GM23338 (cell line): Measurements from ENCODE around the gene ENTPD8. TPM values are rescaled to one million over a fixed set of nuclear protein-coding genes. Genes with fewer than 3 reads are reported as not detected.

ENCODE experiments used
- ATAC-seq: fragments of 200-7000 bp; cut with Tn5 transposase; 3 replicates; pipeline ENCODE4 v1.9.1; 2020
- DNase-seq: peaks from one replicate; pipeline ENCODE4 v3.0.0-alpha.2; 2015; ENCODE audit warnings: low spot score
- H2AFZ ChIP-seq: fragments of 200-600 bp; sonication (generic); 2 replicates; pipeline ENCODE4 v1.8.0; 2016; ENCODE audit warnings: antibody characterized with exemption, mild to moderate bottlenecking, moderate library complexity
- H3F3A ChIP-seq: fragments of 200-600 bp; sonication (generic); replicated peaks from 2 replicates; pipeline ENCODE4 v1.8.0; 2017; ENCODE audit warnings: antibody characterized with exemption, mixed run types, low read depth
- H3K27ac ChIP-seq: fragments of 200-600 bp; sonication (generic); 2 replicates; pipeline ENCODE4 v1.6.1; 2016; ENCODE audit warnings: low read depth
- H3K27me3 ChIP-seq: fragments of 200-600 bp; sonication (generic); 2 replicates; pipeline ENCODE4 v1.8.0; 2016; ENCODE audit warnings: mild to moderate bottlenecking, mixed run types, moderate library complexity; ENCODE audit not compliant: insufficient read depth
- H3K36me3 ChIP-seq: fragments of 200-600 bp; sonication (generic); 2 replicates; pipeline ENCODE4 v1.8.0; 2016; ENCODE audit warnings: mild to moderate bottlenecking; ENCODE audit not compliant: insufficient read depth
- H3K4me1 ChIP-seq: fragments of 200-600 bp; sonication (generic); 2 replicates; pipeline ENCODE4 v1.8.0; 2016; ENCODE audit warnings: mild to moderate bottlenecking, moderate library complexity; ENCODE audit not compliant: insufficient read depth
- H3K4me2 ChIP-seq: fragments of 200-600 bp; sonication (generic); 2 replicates; pipeline ENCODE4 v1.7.1; 2017; ENCODE audit warnings: mixed run types
- H3K4me3 ChIP-seq: fragments of 200-600 bp; sonication (generic); 2 replicates; pipeline ENCODE4 v1.6.1; 2016; ENCODE audit warnings: mixed run types
- H3K79me2 ChIP-seq: fragments of 200-600 bp; sonication (generic); replicated peaks from 2 replicates; pipeline ENCODE4 v1.8.0; 2017; ENCODE audit warnings: mild to moderate bottlenecking; ENCODE audit not compliant: insufficient read depth
- H3K9me2 ChIP-seq: fragments of 200-600 bp; sonication (generic); 2 replicates; pipeline ENCODE4 v1.8.0; 2017; ENCODE audit not compliant: insufficient read depth
- H4K20me1 ChIP-seq: fragments of 200-600 bp; sonication (generic); replicated peaks from 2 replicates; pipeline ENCODE4 v1.8.0; 2017; ENCODE audit warnings: mild to moderate bottlenecking; ENCODE audit not compliant: insufficient read depth
- H3K27ac Mint-ChIP-seq: 2 replicates; pipeline ENCODE4 v1.8.0; 2020; ENCODE audit warnings: inconsistent platforms, mild to moderate bottlenecking, moderate library complexity, mixed read lengths
- H3K27me3 Mint-ChIP-seq: 3 replicates; pipeline ENCODE4 v1.8.0; 2022; ENCODE audit warnings: low read depth, mild to moderate bottlenecking, moderate library complexity, mixed read lengths, inconsistent platforms; ENCODE audit not compliant: insufficient read depth, poor library complexity
- H3K36me3 Mint-ChIP-seq: 3 replicates; pipeline ENCODE4 v1.8.0; 2021; ENCODE audit warnings: low read depth, mild to moderate bottlenecking, inconsistent platforms, moderate library complexity, mixed read lengths
- H3K4me1 Mint-ChIP-seq: 3 replicates; pipeline ENCODE4 v1.8.0; 2020; ENCODE audit warnings: mild to moderate bottlenecking, inconsistent platforms, mixed read lengths
- H3K4me3 Mint-ChIP-seq: 3 replicates; pipeline ENCODE4 v1.8.0; 2021; ENCODE audit warnings: moderate library complexity, mild to moderate bottlenecking, inconsistent platforms, mixed read lengths
- H3K9me3 Mint-ChIP-seq: 3 replicates; pipeline ENCODE4 v1.8.0; 2020; ENCODE audit warnings: moderate library complexity, mild to moderate bottlenecking, inconsistent platforms, mixed read lengths
- CREB1 ChIP-seq: fragments of 250-450 bp; sonication (Bioruptor Pico); IDR thresholded peaks from 2 replicates; pipeline ENCODE4 v1.5.0; 2020; ENCODE audit warnings: low read depth, mild to moderate bottlenecking, moderate library complexity
- CTCF ChIP-seq, 2 experiments: fragments of 200-600 bp in 1 of 2; sonication (generic) in 1 of 2; conservative IDR thresholded peaks; 2 replicates each; pipeline versions ENCODE4 v1.5.1 to v1.6.1; 2016 to 2017; ENCODE audit warnings: antibody characterized with exemption in 2 of 2, low read depth in 2 of 2, mild to moderate bottlenecking in 2 of 2, moderate library complexity in 1 of 2
- ETS1 ChIP-seq: IDR thresholded peaks from 2 replicates; pipeline ENCODE4 v1.6.1; 2016; ENCODE audit warnings: antibody characterized with exemption
- EZH2 ChIP-seq: fragments of 200-600 bp; sonication (generic); IDR thresholded peaks from one replicate; pipeline ENCODE4 v1.8.0; 2017; ENCODE audit warnings: antibody characterized with exemption, mild to moderate bottlenecking, low read depth; ENCODE audit not compliant: unreplicated experiment
- EZH2phosphoT487 ChIP-seq: fragments of 200-600 bp; sonication (generic); IDR thresholded peaks from one replicate; pipeline ENCODE4 v1.8.1; 2018; ENCODE audit warnings: antibody characterized with exemption; ENCODE audit not compliant: unreplicated experiment
- JUNB ChIP-seq: IDR thresholded peaks from one replicate; pipeline ENCODE4 v1.6.1; 2016; ENCODE audit warnings: antibody characterized with exemption; ENCODE audit not compliant: unreplicated experiment
- NANOG ChIP-seq: IDR thresholded peaks from 2 replicates; pipeline ENCODE4 v1.6.1; 2016; ENCODE audit warnings: antibody characterized with exemption, borderline replicate concordance
- POLR2AphosphoS5 ChIP-seq: IDR thresholded peaks from 2 replicates; pipeline ENCODE4 v1.6.1; 2016; ENCODE audit warnings: antibody characterized with exemption, low read depth
- REST ChIP-seq: IDR thresholded peaks from one replicate; pipeline ENCODE4 v1.6.1; 2018; ENCODE audit warnings: antibody characterized with exemption; ENCODE audit not compliant: unreplicated experiment
- STAT1 ChIP-seq: IDR thresholded peaks from one replicate; pipeline ENCODE4 v1.6.1; 2016; ENCODE audit warnings: antibody characterized with exemption; ENCODE audit not compliant: unreplicated experiment
- ZNF114 ChIP-seq: fragments of 250-450 bp; sonication (Bioruptor Pico); IDR thresholded peaks from 2 replicates; pipeline ENCODE4 v1.5.0; 2020; ENCODE audit warnings: mild to moderate bottlenecking, moderate library complexity
- ZNF331 ChIP-seq: fragments of 250-450 bp; sonication (Bioruptor Pico); IDR thresholded peaks from 2 replicates; pipeline ENCODE4 v1.5.0; 2020; ENCODE audit warnings: low read depth, mild to moderate bottlenecking, moderate library complexity
- ZNF462 ChIP-seq: fragments of 250-450 bp; sonication (Bioruptor Pico); IDR thresholded peaks from 2 replicates; pipeline ENCODE4 v1.5.0; 2020; ENCODE audit warnings: mild to moderate bottlenecking, moderate library complexity
- polyA plus RNA-seq: library from polyadenylated mRNA; unstranded; fragments of >200 nt; fragmentation: Nextera tagmentation; extraction: Ambion mirVana; gene quantifications from 2 replicates; pipeline ENCODE4 v1.2.1, GENCODE V29; 2016
- total RNA-seq: library from RNA; depleted of rRNA; stranded (reverse); fragments of >200 nt; shearing (Covaris generic); gene quantifications from 2 replicates; pipeline ENCODE4 v1.2.3, GENCODE V29; 2014

The ENTPD8 gene
- total and polyA plus RNA-seq, 2 experiments from 2014 or later, result 0.42 to 0.89 TPM

- H2AFZ ChIP-seq, result no peak overlapping the region
- H3K9me2 ChIP-seq, result no peaks in the 10 kb centered on the region
- H3K4me1 ChIP-seq, result peaks cover 6% of the 10 kb centered on the region; the same call in 1 of the 2 replicates
- H3K4me1 Mint-ChIP-seq, result peaks cover 8% of the 10 kb centered on the region; the same call in 2 of the 3 replicates
- no peaks in the 10 kb centered on the region; the same call in 1 of the 2 replicates for H4K20me1 ChIP-seq
- H3K4me2 ChIP-seq, result no peak overlapping the region
- H3K27me3 ChIP-seq, result no peaks in the 10 kb centered on the region
- ATAC-seq, result no peak
- TF ChIP-seq CTCF (conservative IDR thresholded peaks at IDR 0.05; ENCODE audit: low read depth in 2 of 2) (no peak), JUNB (no peak), NANOG (no peak), POLR2AphosphoS5 (no peak), ZNF331 (CRISPR knock-in tag) (no peak), ZNF114 (CRISPR knock-in tag) (no peak), STAT1 (no peak), ZNF462 (no peak), REST (no peak), EZH2 (no peak), ETS1 (no peak), CREB1 (CRISPR knock-in tag) (no peak), EZH2phosphoT487 (no peak)
- H3K27ac Mint-ChIP-seq, result no peak overlapping the region
- H3K4me3 ChIP-seq, result no peak overlapping the region
- DNase-seq, result no peak
- H3K9me3 Mint-ChIP-seq, result no peaks in the 10 kb centered on the region
- H3F3A ChIP-seq, result 0 out of 2 replicates have a peak, but pooled peaks cover 3% of the 10 kb centered on the region
- peaks cover 6% of the 10 kb centered on the region; the same call in 1 of the 2 replicates for H3K36me3 ChIP-seq
- peaks cover 9% of the 10 kb centered on the region for H3K27me3 Mint-ChIP-seq
- no peak overlapping the region; the same call in 2 of the 3 replicates for H3K4me3 Mint-ChIP-seq
- no peak overlapping the region for H3K27ac ChIP-seq
- H3K36me3 Mint-ChIP-seq, result peaks cover 3% of the 10 kb centered on the region; the same call in 1 of the 3 replicates
- no peaks in the 10 kb centered on the region for H3K79me2 ChIP-seq
These were observed 15.1 kb upstream of the ENTPD8 start for GRCh38 chr9:137456061-137456863.
